Mammary epithelial cell (primary cell): Measurements from ENCODE around the gene OR51M1.

Experiments
- CTCF ChIP-seq, 2 donors: IDR thresholded peaks in 1 of 2; conservative IDR thresholded peaks in 1 of 2; 2 replicates each; pipeline ENCODE4 v1.5.1; 2011 to 2012; ENCODE audit warnings: inconsistent platforms in 2 of 2, low read length in 2 of 2, mild to moderate bottlenecking in 2 of 2, control low read depth in 1 of 2, low read depth in 1 of 2; ENCODE audit not compliant: insufficient read depth in 1 of 2; ENCODE audit errors: extremely low read depth in 1 of 2
- EZH2 ChIP-seq: IDR thresholded peaks from 2 replicates; pipeline ENCODE4 v1.6.1; 2012; ENCODE audit warnings: low read length, inconsistent platforms, borderline replicate concordance

GRCh38 chr11:5348551-5349194 lies 34.9 kb upstream of the OR51M1 start:
- TF ChIP-seq CTCF (conservative IDR thresholded peaks at IDR 0.05 in 1 of 2, IDR thresholded peaks at IDR 0.05 in 1 of 2; ENCODE audit: extremely low read depth in 1 of 2, insufficient read depth in 1 of 2, low read depth in 1 of 2, low read length in 2 of 2) = no peak
- no peak for TF ChIP-seq EZH2
